Glutamatergic neuron (in vitro differentiated cells): ENCODE data around the gene KIRREL3. TPM values are rescaled to one million over a fixed set of nuclear protein-coding genes. Genes with fewer than 3 reads are reported as not detected.

ENCODE experiments used
- DNase-seq: peaks from one replicate; pipeline ENCODE4 v3.0.0; 2022
- H3K27ac Mint-ChIP-seq: one replicate; pipeline ENCODE4 v1.8.0; 2020; ENCODE audit warnings: mild to moderate bottlenecking, mixed read lengths, inconsistent platforms; ENCODE audit not compliant: unreplicated experiment
- H3K27me3 Mint-ChIP-seq: one replicate; pipeline ENCODE4 v1.8.0; 2020; ENCODE audit warnings: mild to moderate bottlenecking, moderate library complexity, mixed read lengths, inconsistent platforms; ENCODE audit not compliant: unreplicated experiment
- H3K36me3 Mint-ChIP-seq: one replicate; pipeline ENCODE4 v1.8.0; 2020; ENCODE audit warnings: mild to moderate bottlenecking, mixed read lengths, inconsistent platforms; ENCODE audit not compliant: unreplicated experiment
- H3K4me1 Mint-ChIP-seq: one replicate; pipeline ENCODE4 v1.8.0; 2020; ENCODE audit warnings: mild to moderate bottlenecking, low read depth, mixed read lengths, inconsistent platforms; ENCODE audit not compliant: unreplicated experiment
- H3K4me3 Mint-ChIP-seq: one replicate; pipeline ENCODE4 v1.8.0; 2020; ENCODE audit warnings: mild to moderate bottlenecking, mixed read lengths, inconsistent platforms; ENCODE audit not compliant: unreplicated experiment
- H3K9me3 Mint-ChIP-seq: one replicate; pipeline ENCODE4 v1.8.0; 2020; ENCODE audit warnings: mild to moderate bottlenecking, moderate library complexity, mixed read lengths, inconsistent platforms; ENCODE audit not compliant: unreplicated experiment
- CTCF ChIP-seq: fragments of 200-600 bp; sonication (generic); IDR thresholded peaks from one replicate; pipeline ENCODE4 v1.5.0; 2021; ENCODE audit not compliant: partially characterized antibody, unreplicated experiment
- total RNA-seq: library from RNA; stranded (reverse); fragmentation: NEBNext Ultra II Directional; extraction: Animal tissue kit (Norgen Biotek cat#: 25700); gene quantifications from one replicate; pipeline ENCODE4 v1.2.1, GENCODE V29; 2021; ENCODE audit not compliant: unreplicated experiment

KIRREL3 gene
- total RNA-seq, 1 donor from 2014 or later = 25.3 TPM

GRCh38 chr11:126474220-126474619 is 526.4 kb downstream of the KIRREL3 start:
- DNase-seq = no peak
- Mint-ChIP-seq H3K4me1 (peaks cover 12% of the 10 kb centered on the region), H3K4me3 (no peak overlapping the region), H3K9me3 (peaks cover 6% of the 10 kb centered on the region), H3K36me3 (no peaks in the 10 kb centered on the region), H3K27me3 (peaks cover 2% of the 10 kb centered on the region), H3K27ac (no peak overlapping the region)
- no peak for TF ChIP-seq CTCF

GRCh38 chr11:126473269-126473668 is 527.3 kb downstream of the KIRREL3 start:
- peaks cover 11% of the 10 kb centered on the region for H3K4me1 Mint-ChIP-seq
- H3K9me3 Mint-ChIP-seq = peaks cover 6% of the 10 kb centered on the region
- H3K27me3 Mint-ChIP-seq = peaks cover 2% of the 10 kb centered on the region
- H3K36me3 Mint-ChIP-seq = no peaks in the 10 kb centered on the region
- H3K4me3 Mint-ChIP-seq = no peak overlapping the region
- no peak overlapping the region for H3K27ac Mint-ChIP-seq
- no peak for DNase-seq
- no peak for TF ChIP-seq CTCF

- no peak for TF ChIP-seq CTCF
- peaks cover 6% of the 10 kb centered on the region for H3K9me3 Mint-ChIP-seq
- H3K4me1 Mint-ChIP-seq = peaks cover 2% of the 10 kb centered on the region
- H3K4me3 Mint-ChIP-seq = no peak overlapping the region
- peaks cover 2% of the 10 kb centered on the region for H3K36me3 Mint-ChIP-seq
- no peak overlapping the region for H3K27ac Mint-ChIP-seq
- H3K27me3 Mint-ChIP-seq = peaks cover 7% of the 10 kb centered on the region
- DNase-seq = no peak
Observed at GRCh38 chr11:126469311-126469710, 531.3 kb downstream of the KIRREL3 start.

GRCh38 chr11:126468102-126468521 is 532.5 kb downstream of the KIRREL3 start:
- no peak overlapping the region for H3K27ac Mint-ChIP-seq
- H3K4me1 Mint-ChIP-seq = peaks cover 2% of the 10 kb centered on the region
- no peak for TF ChIP-seq CTCF
- H3K9me3 Mint-ChIP-seq = peaks cover 9% of the 10 kb centered on the region
- no peak overlapping the region for H3K4me3 Mint-ChIP-seq
- H3K36me3 Mint-ChIP-seq = peaks cover 4% of the 10 kb centered on the region
- H3K27me3 Mint-ChIP-seq = peaks cover 7% of the 10 kb centered on the region
- no peak for DNase-seq

GRCh38 chr11:126467471-126467870 is 533.1 kb downstream of the KIRREL3 start:
- peaks cover 8% of the 10 kb centered on the region for H3K9me3 Mint-ChIP-seq
- H3K27me3 Mint-ChIP-seq = peaks cover 5% of the 10 kb centered on the region
- H3K4me3 Mint-ChIP-seq = no peak overlapping the region
- no peak for TF ChIP-seq CTCF
- peaks cover 2% of the 10 kb centered on the region for H3K4me1 Mint-ChIP-seq
- H3K36me3 Mint-ChIP-seq = peaks cover 4% of the 10 kb centered on the region
- no peak for DNase-seq
- no peak overlapping the region for H3K27ac Mint-ChIP-seq
